Astrocyte (in vitro differentiated cells and primary cell): ENCODE measurements around the gene SMG1. TPM values are rescaled to one million over a fixed set of nuclear protein-coding genes. Genes with fewer than 3 reads are reported as not detected.
A peak's percentile ranks its signal among the peaks of the same experiment; 100 is the strongest.

Experiments
- DNase-seq: peaks from one replicate; pipeline ENCODE4 v3.0.0-alpha.2; 2010; ENCODE audit warnings: low read depth
- FAIRE-seq: peaks from 2 replicates; lab custom pipeline; 2011; peaks lifted over from hg19 to GRCh38; lab: Jason Lieb, UNC
- H2AFZ ChIP-seq: 2 replicates; pipeline ENCODE4 v1.6.0; 2012; ENCODE audit warnings: low read depth, low read length, inconsistent platforms
- H3K27ac ChIP-seq: 2 replicates; pipeline ENCODE4 v1.5.1; 2011; ENCODE audit warnings: low read depth, low read length, inconsistent platforms
- H3K27me3 ChIP-seq: 2 replicates; pipeline ENCODE4 v1.6.0; 2011; ENCODE audit warnings: low read length, inconsistent platforms; ENCODE audit not compliant: insufficient read depth
- H3K36me3 ChIP-seq: 2 replicates; pipeline ENCODE4 v1.5.1; 2011; ENCODE audit warnings: low read length, inconsistent platforms; ENCODE audit not compliant: insufficient read depth
- H3K4me1 ChIP-seq: 2 replicates; pipeline ENCODE4 v1.5.1; 2011; ENCODE audit warnings: low read length, inconsistent platforms; ENCODE audit not compliant: insufficient read depth
- H3K4me2 ChIP-seq: 2 replicates; pipeline ENCODE4 v1.6.0; 2012; ENCODE audit warnings: low read length, inconsistent platforms
- H3K4me3 ChIP-seq: 2 replicates; pipeline ENCODE4 v1.5.1; 2011; ENCODE audit warnings: low read depth, mild to moderate bottlenecking, low read length, inconsistent platforms; ENCODE audit not compliant: insufficient read depth
- H3K79me2 ChIP-seq: 2 replicates; pipeline ENCODE4 v1.6.0; 2012; ENCODE audit warnings: mild to moderate bottlenecking, low read length, inconsistent platforms; ENCODE audit not compliant: insufficient read depth
- H3K9ac ChIP-seq: 2 replicates; pipeline ENCODE4 v1.6.0; 2012; ENCODE audit warnings: mild to moderate bottlenecking, low read length, inconsistent platforms
- H3K9me3 ChIP-seq: 2 replicates; pipeline ENCODE4 v1.5.1; 2012; ENCODE audit warnings: low read depth, mild to moderate bottlenecking, low read length, inconsistent platforms; ENCODE audit not compliant: insufficient read depth
- H4K20me1 ChIP-seq: 2 replicates; pipeline ENCODE4 v1.6.0; 2012; ENCODE audit warnings: low read length, inconsistent platforms; ENCODE audit not compliant: insufficient read depth
- H3K27ac Mint-ChIP-seq: one replicate; pipeline ENCODE4 v1.8.0; 2021; ENCODE audit warnings: mild to moderate bottlenecking, mixed read lengths; ENCODE audit not compliant: unreplicated experiment
- H3K27me3 Mint-ChIP-seq: one replicate; pipeline ENCODE4 v1.8.0; 2021; ENCODE audit warnings: low read depth, mixed read lengths; ENCODE audit not compliant: unreplicated experiment
- H3K36me3 Mint-ChIP-seq: one replicate; pipeline ENCODE4 v1.8.0; 2021; ENCODE audit warnings: low read depth, mixed read lengths; ENCODE audit not compliant: unreplicated experiment
- H3K4me1 Mint-ChIP-seq: one replicate; pipeline ENCODE4 v1.8.0; 2021; ENCODE audit warnings: low read depth, mixed read lengths; ENCODE audit not compliant: unreplicated experiment
- H3K4me3 Mint-ChIP-seq: one replicate; pipeline ENCODE4 v1.8.0; 2021; ENCODE audit warnings: mild to moderate bottlenecking, moderate library complexity, mixed read lengths; ENCODE audit not compliant: unreplicated experiment
- H3K9me3 Mint-ChIP-seq: one replicate; pipeline ENCODE4 v1.8.0; 2021; ENCODE audit warnings: mild to moderate bottlenecking, mixed read lengths; ENCODE audit not compliant: unreplicated experiment
- CTCF ChIP-seq: IDR thresholded peaks from 2 replicates; pipeline ENCODE4 v1.5.1; 2011; ENCODE audit warnings: low read depth, mild to moderate bottlenecking, inconsistent platforms, low read length, moderate library complexity; ENCODE audit not compliant: insufficient read depth
- EZH2 ChIP-seq: IDR thresholded peaks from 2 replicates; pipeline ENCODE4 v1.6.1; 2012; ENCODE audit warnings: mild to moderate bottlenecking, low read length, inconsistent platforms; ENCODE audit not compliant: insufficient read depth
- total RNA-seq: library from RNA; stranded (reverse); gene quantifications from 2 replicates; pipeline ENCODE4 v1.2.1, GENCODE V29; 2021

The SMG1 gene
- total RNA-seq, 1 donor from 2014 or later: 97.4 TPM

GRCh38 chr16:18789515-18789849, 136.7 kb downstream of the SMG1 start:
- Histone ChIP-seq H3K4me2 (peak overlapping the region; percentile 99), H3K4me1 (peaks cover 17% of the 10 kb centered on the region), H3K9ac (peak overlapping the region; percentile 99), H4K20me1 (peaks cover 55% of the 10 kb centered on the region), H3K36me3 (peaks cover 51% of the 10 kb centered on the region), H3K4me3 (peak overlapping the region; percentile 97), H2AFZ (no peak overlapping the region), H3K9me3 (no peaks in the 10 kb centered on the region), H3K27ac (peak overlapping the region; percentile 84), H3K27me3 (no peaks in the 10 kb centered on the region), H3K79me2 (peaks cover 62% of the 10 kb centered on the region)
- H3K4me1 Mint-ChIP-seq: peaks cover 31% of the 10 kb centered on the region
- H3K9me3 Mint-ChIP-seq: no peaks in the 10 kb centered on the region
- H3K4me3 Mint-ChIP-seq: peak overlapping the region; percentile 94
- FAIRE-seq (no peak), DNase-seq (no peak)
- peaks cover 16% of the 10 kb centered on the region for H3K36me3 Mint-ChIP-seq
- peak overlapping the region; percentile 93 for H3K27ac Mint-ChIP-seq
- no peak for TF ChIP-seq CTCF
- TF ChIP-seq EZH2: no peak
- no peaks in the 10 kb centered on the region for H3K27me3 Mint-ChIP-seq

DNA sequence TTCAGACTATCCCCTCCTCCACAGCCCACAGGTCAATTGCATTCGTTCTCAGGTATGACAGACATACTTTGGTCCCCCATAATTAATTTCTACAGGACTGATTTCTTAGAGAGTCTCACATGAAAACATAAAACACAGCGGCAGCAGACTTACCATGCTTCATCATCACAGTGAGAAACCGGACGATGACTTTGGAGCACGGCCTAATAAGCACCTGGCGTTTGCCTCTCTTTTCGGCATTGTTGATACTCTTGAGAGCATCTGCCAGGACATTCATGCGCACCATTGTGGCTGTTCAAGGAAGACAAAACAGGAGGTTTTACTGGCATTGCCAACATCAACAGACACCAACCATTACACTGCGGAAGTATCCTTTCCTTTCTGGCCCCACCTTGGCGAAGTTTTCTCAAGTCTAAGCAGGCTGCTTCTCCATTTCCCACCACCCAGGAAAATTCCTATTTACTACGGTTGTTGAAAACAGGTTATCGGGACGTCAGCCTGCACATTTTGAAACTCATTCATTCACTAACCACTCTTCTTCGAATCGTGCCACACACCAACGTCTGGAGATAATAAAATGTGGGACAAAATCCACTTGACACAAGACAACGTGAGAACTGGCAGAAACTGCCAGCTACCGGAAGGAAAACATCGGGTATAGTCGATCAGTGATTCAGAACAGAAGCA, 137.2 kb downstream of the SMG1 start:
- Histone ChIP-seq H3K36me3 (peaks cover 52% of the 10 kb centered on the region), H4K20me1 (peaks cover 60% of the 10 kb centered on the region), H3K79me2 (peaks cover 67% of the 10 kb centered on the region), H3K4me3 (peak overlapping the region; percentile 97), H3K9me3 (no peaks in the 10 kb centered on the region), H3K27ac (peak overlapping the region; percentile 84), H3K27me3 (no peaks in the 10 kb centered on the region), H2AFZ (no peak overlapping the region), H3K9ac (peak overlapping the region; percentile 99), H3K4me1 (peaks cover 17% of the 10 kb centered on the region), H3K4me2 (peak overlapping the region; percentile 99)
- DNase-seq (no peak), FAIRE-seq (no peak)
- Mint-ChIP-seq H3K4me3 (peak overlapping the region; percentile 94), H3K9me3 (no peaks in the 10 kb centered on the region), H3K36me3 (peaks cover 16% of the 10 kb centered on the region), H3K27me3 (no peaks in the 10 kb centered on the region), H3K4me1 (peaks cover 31% of the 10 kb centered on the region), H3K27ac (peak overlapping the region; percentile 93)
- TF ChIP-seq EZH2 (no peak), CTCF (no peak)
